HTERT RPE-1 (cell line): Measurements from ENCODE around the gene INPP5B.
"Not testable (repeated sequence)": the region's sequence is repeated elsewhere in the genome, so short reads cannot be mapped to it uniquely, and the experiment has no call there.

Experiments
- in situ Hi-C: fragments of 300-500 bp; cut with MboI; formaldehyde crosslinking; loops from 4 replicates; pipeline ENCODE4 v1.14.3; 2020; ENCODE audit warnings: low sequenced_read_pairs

The INPP5B gene

GRCh38 chr1:37946703-37947360 is at the start of gene INPP5B:
TSS of gene INPP5B (minus strand) at chr1:37947053. CDS start at chr1:37946308, 745 bp downstream.
- in situ Hi-C loops = no loop called here

GRCh38 chr1:37995751-37996345 is 49.0 kb upstream of the INPP5B start:
- in situ Hi-C loops = no loop called here

- in situ Hi-C loops = no loop called here
Observed at GRCh38 chr1:37994886-37995566, 48.2 kb upstream of the INPP5B start.

- in situ Hi-C loops = no loop called here
Observed at GRCh38 chr1:37989361-37989930, 42.6 kb upstream of the INPP5B start.

GRCh38 chr1:37987679-37988078 is 40.8 kb upstream of the INPP5B start:
- in situ Hi-C loops = no loop called here

- in situ Hi-C loops = no loop called here
Observed at GRCh38 chr1:37983546-37983945, 36.7 kb upstream of the INPP5B start.

GRCh38 chr1:37978541-37978940 is 31.7 kb upstream of the INPP5B start:
- in situ Hi-C loops = no loop called here

GRCh38 chr1:37975083-37975482 is 28.2 kb upstream of the INPP5B start:
- in situ Hi-C loops = not testable (repeated sequence)

GRCh38 chr1:37974567-37974966 is 27.7 kb upstream of the INPP5B start:
- in situ Hi-C loops = no loop called here

- in situ Hi-C loops = not testable (repeated sequence)
Observed at GRCh38 chr1:37973684-37974083, 26.8 kb upstream of the INPP5B start.

- in situ Hi-C loops = no loop called here
Observed at GRCh38 chr1:37965301-37965700, 18.4 kb upstream of the INPP5B start.

GRCh38 chr1:37964106-37964505 is 17.3 kb upstream of the INPP5B start:
- in situ Hi-C loops = not testable (repeated sequence)

GRCh38 chr1:37958690-37959089 is 11.8 kb upstream of the INPP5B start:
- in situ Hi-C loops = no loop called here

GRCh38 chr1:37955685-37956084 is 8.8 kb upstream of the INPP5B start:
- in situ Hi-C loops = no loop called here

GRCh38 chr1:37954316-37954971 is 7.6 kb upstream of the INPP5B start:
- in situ Hi-C loops = no loop called here

GRCh38 chr1:37952738-37953137 is 5.9 kb upstream of the INPP5B start:
- in situ Hi-C loops = no loop called here

- in situ Hi-C loops = no loop called here
Observed at GRCh38 chr1:37951783-37952624, 5.2 kb upstream of the INPP5B start.

- in situ Hi-C loops = no loop called here
Observed at GRCh38 chr1:37951041-37951782, 4.4 kb upstream of the INPP5B start.

- in situ Hi-C loops = no loop called here
Observed at GRCh38 chr1:37949524-37950152, 2.8 kb upstream of the INPP5B start.
